GM18508 (cell line): ENCODE data around the gene ATP5MC2.
"Not testable (repeated sequence)": the region's sequence is repeated elsewhere in the genome, so short reads cannot be mapped to it uniquely, and the experiment has no call there.

Source experiments
- ATAC-seq: cut with Tn5 transposase; IDR thresholded peaks from one replicate; pipeline ENCODE4 v1.9.1; 2021; ENCODE audit warnings: moderate number of reproducible peaks; ENCODE audit not compliant: insufficient read depth, unreplicated experiment

Gene ATP5MC2

DNA sequence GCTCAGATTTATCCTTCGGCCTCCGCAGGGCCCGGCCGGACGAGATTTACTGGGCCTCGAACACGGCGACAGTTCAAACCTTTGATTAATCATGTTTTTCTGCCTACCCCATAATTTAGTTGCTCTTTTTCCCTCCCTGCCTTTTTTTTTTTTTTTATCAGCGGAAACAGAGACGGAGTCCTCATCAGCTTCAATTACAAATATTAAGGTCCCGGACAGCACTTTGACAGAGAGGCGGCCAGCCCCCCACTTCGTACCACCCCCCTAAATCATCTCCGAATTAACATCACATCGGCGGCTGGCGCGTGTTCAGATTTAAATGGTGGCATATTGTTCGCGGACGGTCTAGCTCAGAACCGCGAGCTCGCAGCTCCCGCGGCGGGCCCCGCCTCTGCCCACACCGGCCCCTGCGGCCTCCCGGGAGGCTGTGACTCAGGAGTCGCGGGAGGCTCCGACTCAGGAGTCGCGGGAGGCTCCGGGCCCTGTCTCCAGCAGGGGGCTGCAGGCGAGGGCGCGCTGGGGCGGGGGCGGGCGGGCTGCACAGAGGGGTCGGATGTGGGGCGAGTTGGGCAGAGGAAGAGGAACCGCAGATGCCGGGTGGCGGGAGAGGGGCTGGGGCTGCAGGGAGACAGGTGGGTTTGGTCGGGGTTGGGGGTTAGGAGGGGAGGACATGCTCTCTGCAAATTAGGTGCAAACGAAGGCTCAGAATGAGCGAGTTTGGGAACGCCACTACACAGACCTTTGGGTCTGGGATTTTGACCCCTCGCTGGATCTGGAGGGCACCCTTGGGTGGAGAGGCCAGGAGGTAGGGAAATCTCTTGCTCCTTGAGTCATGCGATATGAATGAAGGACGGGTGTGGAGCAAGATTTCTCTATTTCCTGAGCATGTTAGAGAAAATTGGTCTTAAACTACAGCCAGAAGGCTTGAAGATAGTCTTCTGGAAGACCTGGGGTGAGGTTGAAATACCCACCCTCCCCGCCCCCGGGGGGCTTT, 19.6 kb upstream of the ATP5MC2 start:
- ATAC-seq: no peak

DNA sequence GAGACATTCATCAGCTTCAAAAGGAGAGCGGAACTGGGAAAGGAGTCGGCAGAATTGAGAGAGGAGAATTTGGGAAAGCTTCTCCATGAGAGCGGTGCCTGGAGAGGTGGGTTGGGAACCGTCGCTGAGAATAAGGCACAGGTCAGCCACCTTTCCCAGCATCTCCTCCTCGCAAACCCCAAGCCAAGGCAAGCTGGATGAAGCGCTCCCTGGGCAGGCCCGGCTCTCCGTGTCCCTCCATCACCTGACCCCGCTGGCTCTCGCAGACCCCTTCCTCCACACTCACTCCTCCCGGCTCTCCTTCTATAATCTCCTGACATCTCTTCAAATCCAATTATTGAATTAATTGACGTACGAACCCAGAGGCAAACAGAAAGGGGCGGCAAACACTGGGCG, 18.9 kb upstream of the ATP5MC2 start:
- ATAC-seq: no peak

DNA sequence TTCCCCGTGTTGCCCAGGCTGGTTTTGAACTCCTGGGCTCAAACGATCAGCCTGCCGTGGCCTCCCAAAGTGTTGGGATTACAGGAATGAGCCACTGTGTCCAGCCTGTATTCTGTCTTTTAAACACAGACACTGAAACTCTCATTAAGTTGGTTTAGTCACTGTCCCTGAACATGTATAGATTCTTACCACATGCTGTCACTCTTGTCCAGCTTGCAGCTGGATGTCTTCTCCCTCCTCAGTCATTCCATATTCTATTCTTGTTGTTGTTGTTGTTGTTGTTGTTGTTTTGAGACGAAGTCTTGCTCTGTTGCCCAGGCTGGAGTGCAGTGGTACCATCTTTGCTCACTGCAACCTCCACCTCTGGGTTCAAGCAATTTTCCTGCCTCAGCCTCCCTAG, 12.3 kb upstream of the ATP5MC2 start:
- no peak for ATAC-seq

DNA sequence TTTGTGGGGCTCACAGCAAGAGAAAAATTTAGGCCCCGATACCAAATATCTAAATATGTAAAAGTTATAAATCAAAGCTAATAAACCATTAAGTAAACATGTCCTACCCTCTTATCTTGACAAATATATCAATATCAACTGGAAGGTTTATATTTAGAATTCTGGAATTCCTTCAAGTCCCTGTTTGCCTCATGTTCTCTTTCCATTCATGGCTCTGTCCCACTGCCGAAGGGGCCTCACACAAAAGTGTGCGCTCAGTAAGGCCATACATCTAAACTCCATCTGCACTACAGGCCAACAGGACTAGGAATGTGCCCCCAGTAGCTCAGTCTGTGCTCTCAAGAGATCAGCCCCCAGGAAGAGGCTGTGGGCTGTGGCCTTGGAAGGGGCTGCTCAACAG, 10.6 kb upstream of the ATP5MC2 start:
- no peak for ATAC-seq

DNA sequence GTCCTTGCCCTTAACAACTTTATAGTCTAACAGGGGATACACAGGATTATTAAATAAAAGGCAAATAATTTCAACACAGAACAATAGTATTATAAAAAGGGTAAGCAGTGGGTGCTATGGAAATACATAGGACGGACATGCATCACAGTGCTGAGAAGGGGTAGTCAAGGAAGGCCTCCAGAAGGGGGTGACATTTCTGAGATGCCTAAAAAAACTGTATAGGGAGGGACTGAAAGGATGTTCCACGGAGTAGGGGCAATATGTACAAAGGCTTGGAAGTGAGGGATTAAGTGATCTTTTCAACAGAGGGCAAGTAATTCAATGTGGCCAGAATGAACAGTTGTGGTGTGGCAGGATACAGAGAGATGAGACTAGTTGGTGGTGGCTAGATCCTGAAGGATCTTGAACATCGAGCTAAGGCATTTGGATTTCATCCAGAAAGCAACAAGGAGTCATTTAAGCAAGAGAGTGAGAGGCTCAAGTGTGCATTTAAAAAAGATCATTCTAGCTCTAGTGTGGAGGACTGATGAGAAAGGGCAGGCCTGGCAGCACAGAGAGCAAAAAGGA, 8.9 kb upstream of the ATP5MC2 start:
- ATAC-seq: no peak

DNA sequence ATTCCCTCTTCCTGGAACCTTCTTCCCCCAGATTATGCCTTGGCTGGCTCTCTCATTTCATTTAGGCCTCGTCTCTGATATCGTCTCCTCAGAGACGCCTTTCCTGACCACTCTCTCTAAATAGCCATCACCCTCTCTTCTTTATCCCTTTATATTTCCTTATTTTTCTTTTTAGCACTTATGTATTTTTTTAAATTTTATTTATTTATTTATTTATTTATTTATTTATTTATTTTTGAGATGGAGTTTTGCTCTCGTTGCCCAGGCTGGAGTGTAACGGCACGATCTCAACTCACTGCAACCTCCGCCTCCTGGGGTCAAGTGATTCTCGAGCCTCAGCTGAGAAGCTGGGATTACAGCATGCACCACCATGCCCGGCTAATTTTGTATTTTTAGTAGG, 8.1 kb upstream of the ATP5MC2 start:
- ATAC-seq: no peak

DNA sequence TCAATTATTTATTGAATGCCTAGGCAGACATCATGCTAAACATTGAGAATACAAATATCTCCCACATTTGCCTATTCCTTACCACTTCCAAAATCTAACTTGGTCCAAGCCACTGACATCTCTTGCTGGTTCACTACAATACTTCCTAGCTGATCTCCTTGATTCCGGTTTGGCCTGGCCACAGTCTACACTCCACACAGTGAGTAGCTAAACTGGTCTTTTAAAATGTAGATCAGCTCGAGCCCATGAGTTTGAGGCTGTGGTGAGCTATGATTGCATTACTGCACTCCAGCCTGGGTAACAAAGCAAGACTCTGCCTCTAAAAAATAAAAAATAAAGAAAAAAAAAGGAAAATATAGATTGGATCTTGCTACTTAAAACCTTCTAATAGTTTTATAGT, 7.6 kb upstream of the ATP5MC2 start:
- no peak for ATAC-seq

DNA sequence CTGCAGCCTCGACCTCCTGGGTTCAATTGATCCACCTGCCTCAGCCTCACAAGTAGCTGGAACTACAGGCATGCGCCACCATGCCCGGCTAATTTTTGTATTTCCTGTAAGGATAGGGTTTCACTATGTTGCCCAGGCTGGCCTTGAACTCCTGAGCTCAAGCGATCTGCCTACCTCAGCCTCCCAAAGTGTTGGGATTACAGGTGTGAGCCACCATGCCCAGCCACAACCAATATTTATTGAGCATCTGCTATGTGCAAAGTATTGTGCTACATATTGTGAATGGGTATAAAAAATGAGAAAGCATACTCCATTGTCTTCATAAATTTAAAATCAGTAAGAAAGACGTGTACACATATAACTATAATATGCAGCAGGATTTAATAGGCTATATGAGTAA, 4.2 kb upstream of the ATP5MC2 start:
- not testable (repeated sequence) for ATAC-seq

DNA sequence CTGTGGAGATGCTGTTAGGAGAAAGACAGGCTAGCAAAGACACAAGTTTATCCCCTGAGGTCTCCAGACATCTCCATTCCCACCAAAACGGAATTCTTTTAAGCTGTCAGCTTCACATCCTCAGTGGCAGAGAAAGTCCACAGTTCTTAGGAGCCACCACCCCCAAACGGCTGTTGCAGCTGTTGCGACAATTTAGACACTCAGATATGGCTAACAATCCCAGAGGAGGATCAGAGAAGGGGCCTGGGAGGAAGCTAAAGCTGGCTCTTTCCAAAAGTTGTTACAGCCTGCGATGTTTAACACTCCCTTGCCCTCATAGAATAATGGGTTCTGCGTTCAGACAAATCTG, 1.9 kb upstream of the ATP5MC2 start:
- no peak for ATAC-seq

DNA sequence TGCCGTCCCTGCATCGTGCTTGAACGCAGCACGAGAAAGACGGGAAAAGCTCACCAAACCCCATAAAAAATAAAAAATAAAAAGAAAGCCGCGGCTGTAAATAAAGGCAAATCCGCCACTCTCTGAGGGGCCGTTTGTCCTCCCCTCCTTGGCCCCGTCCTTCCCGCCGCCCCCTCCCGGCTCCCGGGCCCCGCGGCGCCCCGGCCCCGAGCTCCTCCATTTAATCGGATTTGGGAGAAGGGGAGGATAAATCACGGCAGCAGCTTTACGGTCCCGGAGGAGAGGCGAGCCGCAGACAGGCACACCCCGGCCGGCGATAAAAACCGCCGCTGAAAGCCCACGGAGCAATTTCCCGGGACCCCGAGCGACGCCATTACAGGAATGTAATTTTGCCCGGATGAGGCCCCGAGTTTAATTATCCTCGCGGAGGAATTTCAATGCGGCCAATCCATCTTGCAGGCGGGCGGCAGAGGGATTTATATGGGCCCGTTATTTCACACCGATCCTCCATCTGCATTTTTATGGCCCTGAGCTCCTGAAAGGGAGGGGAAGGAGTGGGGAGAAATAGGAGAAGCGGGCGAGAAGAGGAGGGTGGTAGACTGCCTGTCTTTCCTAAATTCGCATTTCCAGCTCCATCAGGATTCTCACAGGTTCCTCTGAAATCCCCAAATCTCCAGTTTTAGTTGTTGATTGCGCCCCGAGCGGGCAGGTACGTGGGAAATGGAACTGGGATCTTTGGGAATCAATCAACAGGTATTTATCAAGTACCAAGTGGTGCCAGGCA, 1.3 kb upstream of the ATP5MC2 start:
- no peak for ATAC-seq

DNA sequence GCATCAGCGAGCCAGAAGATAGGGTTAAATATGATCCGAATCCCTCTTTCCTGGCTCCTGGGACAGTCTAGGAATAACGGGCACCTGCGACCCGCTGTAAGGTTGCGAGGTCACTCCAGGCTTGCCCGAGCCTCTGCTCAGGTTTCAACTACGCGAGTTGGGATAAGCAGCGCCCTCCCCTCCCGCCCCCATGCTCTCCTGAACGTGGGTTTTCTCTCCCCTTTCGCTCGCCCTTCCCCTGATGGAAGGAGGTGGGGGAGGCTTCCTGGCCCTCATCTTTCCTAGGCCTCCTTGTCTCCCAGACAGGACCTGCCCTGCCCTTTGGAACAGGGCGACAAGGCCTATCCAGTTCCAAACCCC, 753 bp upstream of the ATP5MC2 start:
- no peak for ATAC-seq

DNA sequence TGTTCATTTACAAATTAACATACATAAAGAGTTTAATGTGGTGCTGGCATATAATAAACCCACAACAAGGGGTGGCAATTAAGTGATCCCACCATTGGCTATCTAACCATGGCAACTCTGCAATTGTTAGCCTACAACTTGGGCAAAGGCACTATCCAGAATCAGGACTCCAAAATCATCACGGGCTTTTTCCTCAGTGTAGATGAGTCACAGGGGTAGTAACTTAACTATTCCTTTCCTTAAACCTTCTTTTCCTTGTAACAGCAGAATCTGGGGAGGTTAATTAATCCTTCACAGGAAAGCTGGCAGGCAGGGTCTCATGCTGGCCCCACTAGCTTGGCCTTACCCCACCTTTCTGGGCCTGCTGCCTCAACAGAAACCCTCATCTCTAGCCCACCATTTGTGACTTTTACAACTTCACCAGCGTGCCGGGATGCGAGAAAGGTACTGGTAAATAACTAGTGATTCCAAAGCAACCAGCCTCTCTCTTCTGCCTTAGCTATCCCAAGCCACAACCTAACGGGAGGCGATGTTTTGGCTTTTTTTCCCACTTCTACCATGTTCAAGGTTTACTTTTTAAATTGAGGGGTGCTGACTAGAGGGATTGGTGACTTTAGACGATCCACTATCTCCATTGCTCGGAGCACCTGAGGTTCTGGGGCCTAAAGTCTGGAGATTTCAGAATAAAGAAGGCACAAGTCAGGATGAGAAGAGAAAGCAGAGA, 744 bp downstream of the ATP5MC2 start:
- no peak for ATAC-seq

DNA sequence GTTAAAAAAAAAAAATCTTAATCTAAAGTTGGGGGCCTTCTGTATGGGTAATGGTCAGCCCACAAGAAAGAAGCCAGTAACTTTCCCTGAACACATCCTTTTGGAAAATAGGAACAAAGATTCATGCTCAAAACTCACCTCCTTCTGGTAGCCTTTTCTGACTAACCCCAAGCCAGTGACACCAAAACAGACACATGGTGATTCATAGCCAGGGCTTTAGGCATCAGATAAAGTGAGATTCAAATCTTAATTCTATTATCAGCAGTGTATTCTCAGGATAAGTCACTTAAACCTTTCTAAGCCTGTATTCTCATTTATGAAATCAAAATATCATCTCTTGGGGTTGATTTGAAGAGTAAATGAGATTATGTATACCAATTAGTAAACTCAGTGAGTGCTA, 4.9 kb downstream of the ATP5MC2 start:
- ATAC-seq: no peak

DNA sequence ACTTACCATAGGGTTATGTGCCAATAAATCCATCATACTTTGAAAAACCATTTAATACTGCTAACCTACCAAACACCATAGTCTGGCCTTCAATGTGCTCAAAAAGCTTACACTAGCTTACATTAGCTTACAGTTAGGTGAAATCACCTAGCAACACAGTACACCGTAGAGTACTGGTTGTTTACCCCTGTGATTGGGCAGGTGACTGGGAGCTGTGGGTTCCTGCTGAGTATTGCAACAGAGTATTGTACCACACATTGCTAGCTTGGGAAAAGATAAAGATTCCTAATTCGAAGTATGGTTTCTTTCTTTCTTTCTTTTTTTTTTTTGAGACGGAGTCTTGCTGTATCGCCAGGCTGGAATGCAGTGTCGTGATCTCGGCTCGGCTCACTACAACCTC, 5.6 kb downstream of the ATP5MC2 start:
- no peak for ATAC-seq

DNA sequence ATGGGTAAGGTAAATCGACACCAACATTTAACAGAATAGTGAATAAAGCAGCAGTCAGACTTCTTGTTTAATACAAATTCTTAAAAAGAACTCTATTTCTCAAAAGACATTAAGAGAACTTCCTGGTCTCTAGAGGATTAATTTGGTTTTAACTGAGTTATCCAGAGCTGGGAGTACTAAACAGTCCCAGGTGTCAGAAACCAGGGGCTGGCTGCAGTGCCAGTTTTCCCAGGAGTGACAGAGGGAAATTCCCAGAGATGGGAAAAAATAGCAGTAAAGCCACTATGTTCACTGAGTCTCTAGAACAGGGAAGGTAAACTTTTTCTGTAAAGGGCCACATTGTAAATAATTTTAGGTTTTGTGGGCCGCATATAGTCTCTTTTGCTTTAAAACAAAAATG, 8.8 kb downstream of the ATP5MC2 start:
- no peak for ATAC-seq

DNA sequence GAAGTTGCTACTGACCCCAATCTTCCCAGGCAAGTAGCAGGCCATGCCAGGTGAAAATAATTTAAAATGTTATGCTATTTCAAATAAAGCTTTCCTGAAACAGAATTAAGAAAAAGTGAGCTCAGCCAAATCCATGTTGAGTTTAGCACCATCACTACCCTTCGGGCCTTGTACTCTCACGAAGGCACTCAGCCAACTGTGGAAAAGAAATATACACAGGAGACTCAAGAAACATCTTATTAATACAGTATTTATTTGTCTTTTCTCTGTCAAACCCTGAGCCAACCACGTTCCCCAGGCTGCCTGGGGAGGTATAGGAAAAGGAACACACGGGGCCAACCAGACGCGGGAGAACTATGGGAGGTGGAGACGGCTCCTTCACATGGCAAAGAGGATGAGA, 10.9 kb downstream of the ATP5MC2 start:
- no peak for ATAC-seq

DNA sequence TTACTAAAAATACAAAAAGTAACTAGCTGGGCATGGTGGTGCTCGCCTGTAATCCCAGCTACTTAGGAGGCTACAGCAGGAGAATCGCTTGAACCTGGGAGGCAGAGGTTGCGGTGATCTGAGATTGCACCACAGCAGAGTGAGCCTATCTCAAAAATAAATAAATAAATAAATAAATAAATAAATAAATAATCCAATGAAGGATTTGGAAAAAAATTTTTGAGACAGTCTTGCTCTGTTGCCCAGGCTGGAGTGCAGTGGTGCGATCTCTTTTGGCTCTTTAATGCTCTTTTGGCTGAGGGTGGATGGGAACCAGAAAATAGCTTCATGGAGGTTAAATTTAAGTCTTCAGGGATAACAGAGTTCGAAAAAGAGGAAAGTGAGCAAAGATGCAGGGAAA, 11.7 kb downstream of the ATP5MC2 start:
- ATAC-seq: no peak

DNA sequence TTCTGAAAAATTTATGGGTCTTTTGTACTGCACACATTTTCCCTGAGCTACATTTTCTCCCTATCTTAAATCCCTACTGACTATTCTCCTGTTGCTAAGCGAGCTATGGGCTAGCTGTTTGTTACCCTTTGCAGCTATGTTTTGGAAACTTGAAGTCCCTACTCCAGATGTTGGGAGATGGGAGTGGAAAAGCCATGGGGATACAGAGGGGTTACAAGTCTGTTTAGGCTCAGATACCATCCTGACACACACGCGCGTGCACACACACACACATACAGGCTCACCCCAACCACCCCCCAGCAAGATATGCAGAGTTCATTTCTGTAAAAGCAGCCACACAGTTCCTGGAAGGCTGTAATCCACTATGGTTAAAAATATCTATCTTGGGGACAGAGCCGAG, 15.8 kb downstream of the ATP5MC2 start:
- ATAC-seq: no peak

DNA sequence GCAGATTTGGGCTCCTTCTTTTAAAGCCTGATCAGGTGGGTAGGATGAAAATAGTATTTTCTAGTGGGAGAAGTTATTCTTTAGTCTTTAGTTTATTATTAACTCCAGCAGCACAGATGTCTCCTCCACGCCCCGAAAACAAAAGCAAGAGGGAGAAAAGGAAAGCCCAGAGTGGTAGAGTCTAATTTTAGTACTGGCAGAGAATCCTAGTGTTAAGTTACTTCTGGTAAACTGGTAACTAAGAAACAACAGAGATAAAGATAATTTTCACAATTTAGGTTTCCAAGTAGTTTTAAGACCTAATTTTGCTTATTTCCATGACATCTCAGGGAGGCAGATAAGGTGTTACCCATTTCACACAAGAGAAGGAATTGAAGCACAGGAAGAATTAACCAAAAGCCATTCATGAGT, 16.3 kb downstream of the ATP5MC2 start:
- no peak for ATAC-seq

DNA sequence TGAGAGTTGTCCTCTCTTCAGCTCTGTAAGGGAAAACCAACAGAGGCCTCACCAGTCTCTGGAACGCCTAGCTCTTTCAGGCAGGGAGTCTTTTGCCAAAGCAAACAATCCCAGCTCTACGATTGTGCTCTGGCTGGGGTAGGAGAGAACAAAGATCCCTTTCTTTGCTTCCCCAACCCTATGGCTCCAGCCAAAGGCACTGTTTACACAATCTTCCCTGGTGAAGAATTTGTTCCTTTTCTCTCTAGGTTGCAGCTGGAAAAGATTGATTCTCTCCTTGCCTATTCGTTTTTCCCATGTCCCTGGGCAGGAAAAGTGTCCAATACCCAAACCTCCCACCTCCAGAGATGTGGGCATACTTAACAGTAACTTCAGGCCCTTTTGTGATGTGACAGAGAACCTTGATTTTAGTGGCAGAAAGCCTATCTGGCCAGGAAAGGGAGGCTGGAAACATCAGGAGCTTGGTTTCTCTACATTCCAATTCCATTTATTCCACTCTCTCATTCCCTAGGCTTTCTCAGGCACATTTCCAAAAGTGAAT, 16.8 kb downstream of the ATP5MC2 start:
- ATAC-seq: no peak
